ENCODE measurements around the gene GRID1. TPM values are rescaled to one million over a fixed set of nuclear protein-coding genes. Genes with fewer than 3 reads are reported as not detected.

GRID1 gene
- total RNA-seq, 1 donor from 2014 or later: 7.1 TPM

DNA sequence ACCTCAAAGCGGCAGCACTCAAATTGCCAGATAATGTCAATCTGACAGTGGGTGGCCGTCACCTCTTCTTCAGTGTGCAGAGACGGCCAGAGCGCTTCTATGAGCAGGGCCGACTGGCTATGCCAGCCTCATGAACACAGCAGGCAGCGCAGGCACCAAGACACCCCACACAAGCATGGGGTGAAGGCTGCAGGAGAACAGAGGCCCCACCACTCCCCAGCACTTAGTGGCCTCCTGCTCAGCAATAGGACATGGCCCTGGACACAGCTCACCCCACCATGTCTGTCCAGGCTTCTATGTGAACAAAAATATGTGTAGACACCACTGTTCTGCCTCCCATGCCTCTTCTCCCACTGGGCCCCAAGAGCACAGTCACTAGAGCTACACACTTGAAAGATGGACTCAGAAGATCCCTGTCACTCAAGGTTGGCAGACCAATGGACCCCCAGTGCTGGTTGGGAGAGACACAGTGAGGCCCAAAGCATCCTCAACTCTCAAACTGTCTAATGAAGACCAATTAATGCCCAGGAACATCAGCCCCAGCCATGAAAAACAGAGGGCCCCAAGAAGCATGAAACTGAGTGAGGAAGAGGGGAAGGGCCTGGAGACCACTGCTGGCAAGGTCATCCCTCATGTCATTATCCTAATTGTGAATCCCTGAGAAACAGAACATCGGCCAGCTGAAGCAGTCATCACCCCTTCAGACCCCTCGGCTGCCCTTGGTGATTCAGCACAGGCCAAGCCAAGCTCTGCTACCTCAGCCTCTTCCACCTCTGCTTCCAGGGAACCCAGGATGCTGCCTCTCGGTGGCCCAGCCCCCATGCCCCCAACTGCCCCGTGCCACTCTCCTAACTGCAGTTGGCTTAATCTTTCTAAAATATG lies 77.7 kb downstream of the GRID1 start:
- Histone ChIP-seq H3K4me1 (no peaks in the 10 kb centered on the region), H3K27ac (no peak overlapping the region), H3K9me3 (no peaks in the 10 kb centered on the region), H3K4me3 (no peak overlapping the region), H3K36me3 (no peaks in the 10 kb centered on the region), H3K27me3 (no peaks in the 10 kb centered on the region)
- TF ChIP-seq, protein P1, sequence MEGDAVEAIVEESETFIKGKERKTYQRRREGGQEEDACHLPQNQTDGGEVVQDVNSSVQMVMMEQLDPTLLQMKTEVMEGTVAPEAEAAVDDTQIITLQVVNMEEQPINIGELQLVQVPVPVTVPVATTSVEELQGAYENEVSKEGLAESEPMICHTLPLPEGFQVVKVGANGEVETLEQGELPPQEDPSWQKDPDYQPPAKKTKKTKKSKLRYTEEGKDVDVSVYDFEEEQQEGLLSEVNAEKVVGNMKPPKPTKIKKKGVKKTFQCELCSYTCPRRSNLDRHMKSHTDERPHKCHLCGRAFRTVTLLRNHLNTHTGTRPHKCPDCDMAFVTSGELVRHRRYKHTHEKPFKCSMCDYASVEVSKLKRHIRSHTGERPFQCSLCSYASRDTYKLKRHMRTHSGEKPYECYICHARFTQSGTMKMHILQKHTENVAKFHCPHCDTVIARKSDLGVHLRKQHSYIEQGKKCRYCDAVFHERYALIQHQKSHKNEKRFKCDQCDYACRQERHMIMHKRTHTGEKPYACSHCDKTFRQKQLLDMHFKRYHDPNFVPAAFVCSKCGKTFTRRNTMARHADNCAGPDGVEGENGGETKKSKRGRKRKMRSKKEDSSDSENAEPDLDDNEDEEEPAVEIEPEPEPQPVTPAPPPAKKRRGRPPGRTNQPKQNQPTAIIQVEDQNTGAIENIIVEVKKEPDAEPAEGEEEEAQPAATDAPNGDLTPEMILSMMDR (IDR thresholded peaks at IDR 0.05): no peak
- TF ChIP-seq POLR2A (IDR thresholded peaks at IDR 0.05) (no peak), POLR2AphosphoS5 (IDR thresholded peaks at IDR 0.05; ENCODE audit: insufficient read depth in 1 of 2, low read depth in 1 of 2) (no peak)
- peak; percentile 72 to 79 for DNase-seq (ENCODE audit: extremely low spot score in 2 of 2)
- intact Hi-C loops (cut with DNase I): no loop called here

DNA sequence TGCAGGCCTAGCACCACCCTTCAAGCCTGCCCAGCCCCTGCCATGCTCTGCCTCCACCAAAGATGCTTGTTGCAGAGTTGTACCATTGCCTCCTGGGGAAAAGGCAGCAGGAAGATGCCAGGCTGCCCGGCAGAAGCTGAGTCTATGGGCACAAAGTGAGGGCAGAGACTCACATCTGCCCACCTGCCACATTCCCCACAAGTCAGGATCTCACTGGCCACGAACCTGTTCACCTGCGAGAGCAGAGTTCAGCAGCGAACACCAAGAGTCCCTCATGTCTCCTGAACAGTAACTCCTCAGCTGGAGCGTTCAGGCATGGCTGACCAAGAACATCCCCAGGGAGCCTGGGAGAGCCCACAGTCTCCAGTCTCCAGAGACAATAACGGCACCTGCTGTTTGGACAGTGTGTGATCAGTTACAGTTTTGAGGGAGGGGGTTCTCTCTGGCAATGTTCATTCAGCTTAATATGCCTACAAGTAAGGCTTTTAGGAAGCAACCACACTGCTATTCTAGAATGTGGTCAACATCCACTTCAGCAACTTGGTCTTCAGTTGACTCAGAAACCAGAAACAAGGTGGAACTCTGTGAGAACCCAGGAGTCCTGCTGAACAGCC lies 78.5 kb downstream of the GRID1 start:
- Histone ChIP-seq H3K9me3 (no peaks in the 10 kb centered on the region), H3K4me3 (no peak overlapping the region), H3K27me3 (no peaks in the 10 kb centered on the region), H3K36me3 (no peaks in the 10 kb centered on the region), H3K4me1 (no peaks in the 10 kb centered on the region), H3K27ac (no peak overlapping the region)
- intact Hi-C loops (cut with DNase I): no loop called here
- TF ChIP-seq, protein P1 (IDR thresholded peaks at IDR 0.05): no peak
- DNase-seq (ENCODE audit: extremely low spot score in 2 of 2): peak; percentile 54 to 72

DNA sequence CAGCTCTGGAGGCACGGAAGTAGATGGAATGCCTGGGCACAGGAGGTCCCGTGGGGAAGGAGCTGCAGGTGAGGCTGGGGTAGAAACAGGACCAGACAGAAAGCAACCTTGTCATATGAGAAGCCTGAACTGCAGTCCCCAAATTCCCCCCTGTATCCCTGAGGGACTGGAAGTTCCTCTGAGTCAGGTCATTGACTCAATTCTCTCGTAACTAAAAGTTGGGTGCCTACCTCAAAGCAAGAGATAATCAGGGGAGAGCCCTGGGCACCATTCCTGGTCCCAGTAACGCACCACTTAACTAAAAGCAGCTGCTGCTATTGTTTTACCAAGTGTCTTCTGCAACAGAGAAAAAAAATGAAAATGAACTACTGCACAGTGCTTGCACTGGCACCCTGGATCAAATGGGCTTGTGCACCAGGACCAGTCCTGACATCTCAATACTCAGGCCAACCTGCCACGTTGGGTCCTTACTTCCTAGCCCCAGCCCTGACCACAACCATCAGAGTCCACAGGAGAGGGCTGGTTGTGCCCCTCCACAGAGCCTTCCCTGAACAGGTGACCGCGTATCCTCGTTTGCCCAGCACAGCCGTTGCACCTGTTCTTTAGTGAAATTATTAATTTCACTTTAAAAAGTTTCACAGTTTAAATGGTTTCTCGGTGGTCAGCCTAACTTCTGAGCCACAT lies 79.3 kb downstream of the GRID1 start:
- Histone ChIP-seq H3K4me1 (no peaks in the 10 kb centered on the region), H3K4me3 (no peak overlapping the region), H3K36me3 (no peaks in the 10 kb centered on the region), H3K9me3 (no peaks in the 10 kb centered on the region), H3K27me3 (no peaks in the 10 kb centered on the region), H3K27ac (no peak overlapping the region)
- intact Hi-C loops (cut with DNase I): no loop called here
- peak; percentile 34 to 46 for DNase-seq (ENCODE audit: extremely low spot score in 2 of 2)
- TF ChIP-seq POLR2A (IDR thresholded peaks at IDR 0.05) (no peak), POLR2AphosphoS5 (IDR thresholded peaks at IDR 0.05; ENCODE audit: insufficient read depth in 1 of 2, low read depth in 1 of 2) (no peak)
- TF ChIP-seq, protein P1 (IDR thresholded peaks at IDR 0.05): no peak

DNA sequence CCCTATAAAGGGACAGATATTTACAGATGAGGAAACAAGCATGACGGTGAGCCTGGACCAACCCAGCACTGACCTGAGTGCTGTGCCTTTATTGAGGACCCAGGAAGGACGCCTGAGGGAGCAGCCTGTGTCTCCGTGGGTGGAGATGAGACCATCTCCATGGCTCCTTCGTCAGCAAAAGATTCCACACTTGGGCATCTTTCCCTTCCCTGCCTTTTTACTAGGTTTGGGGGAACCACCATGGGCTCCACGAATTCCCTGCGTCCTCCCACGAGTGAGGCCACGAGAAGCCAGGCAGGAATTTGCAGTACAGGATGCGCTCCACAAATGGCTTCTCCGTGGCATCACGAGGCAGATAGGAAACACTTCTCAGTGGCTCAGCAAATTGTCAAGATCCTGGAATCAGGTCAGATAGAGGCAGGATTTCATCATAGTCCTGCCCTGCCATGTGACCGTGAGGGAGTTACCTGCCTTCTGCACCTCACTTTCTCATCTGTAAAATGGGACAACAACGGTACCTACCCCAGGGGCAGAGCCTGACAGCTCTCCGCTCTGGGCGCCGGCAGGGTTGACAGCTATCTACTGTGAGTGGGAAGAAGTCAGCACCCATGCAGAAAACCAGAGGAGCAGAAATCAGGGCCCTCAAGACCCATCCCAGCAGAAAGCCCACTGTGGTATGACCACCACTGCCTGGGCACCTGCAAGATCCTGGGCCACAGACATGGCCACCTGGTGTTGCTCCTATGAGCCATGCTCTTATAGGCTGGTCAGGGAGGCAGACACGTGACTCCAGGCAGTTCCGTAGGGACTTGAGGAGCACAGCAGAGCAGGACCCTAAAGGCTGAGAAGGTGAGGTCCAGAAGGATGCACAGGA lies 80.1 kb downstream of the GRID1 start:
- Histone ChIP-seq H3K36me3 (no peaks in the 10 kb centered on the region), H3K27ac (no peak overlapping the region), H3K9me3 (no peaks in the 10 kb centered on the region), H3K4me1 (no peaks in the 10 kb centered on the region), H3K4me3 (no peak overlapping the region), H3K27me3 (no peaks in the 10 kb centered on the region)
- peak; percentile 67 to 69 for DNase-seq (ENCODE audit: extremely low spot score in 2 of 2)
- intact Hi-C loops (cut with DNase I): no loop called here
- TF ChIP-seq POLR2AphosphoS5 (IDR thresholded peaks at IDR 0.05; ENCODE audit: insufficient read depth in 1 of 2, low read depth in 1 of 2): no peak
- TF ChIP-seq POLR2A (IDR thresholded peaks at IDR 0.05): no peak
- TF ChIP-seq, protein P1 (IDR thresholded peaks at IDR 0.05): no peak
